Activated CD4-positive, alpha-beta T cell treated with anti-CD3 and anti-CD28 coated beads, Interleukin-2, amount 50 U/mL, for 16 hours (primary cell): ENCODE data around the gene RBM10.
"Not testable (repeated sequence)": the region's sequence is repeated elsewhere in the genome, so short reads cannot be mapped to it uniquely, and the experiment has no call there.

Source experiments
- DNase-seq: peaks from one replicate; pipeline ENCODE4 v3.0.0-alpha.2; 2020

The RBM10 gene

GRCh38 chrX:47144626-47145394 lies at the start of gene RBM10, which contains the start of gene NDUFB11:
TSS of gene RBM10 (plus strand) at chrX:47145221. CDS start at chrX:47147482, 2,261 bp downstream.
TSS of gene NDUFB11 (minus strand) at chrX:47144702. CDS start at chrX:47144679, 23 bp downstream.
- peak; percentile 94 for DNase-seq

DNA sequence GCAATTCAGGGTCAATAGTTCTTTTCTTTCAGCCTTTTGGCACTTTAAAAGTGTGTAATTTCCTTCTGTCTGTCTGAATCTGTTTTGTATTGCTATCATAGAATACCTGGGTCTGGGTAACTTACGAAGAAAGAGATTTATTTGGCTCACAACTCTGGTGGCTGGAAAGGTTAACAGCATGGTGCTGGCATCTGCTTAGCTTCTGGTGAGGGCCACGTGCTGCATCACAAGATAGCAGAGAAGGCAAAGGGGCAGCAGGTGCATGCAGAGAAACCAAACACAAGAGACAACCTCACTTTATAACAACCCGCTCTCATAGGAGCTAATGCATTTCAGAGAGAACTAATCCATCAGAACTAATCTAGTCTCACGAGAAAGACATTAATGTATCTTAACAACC lies 48.0 kb upstream of the RBM10 start:
- no peak for DNase-seq

- no peak for DNase-seq
These were observed 46.5 kb upstream of the RBM10 start for GRCh38 chrX:47098338-47099094.

DNA sequence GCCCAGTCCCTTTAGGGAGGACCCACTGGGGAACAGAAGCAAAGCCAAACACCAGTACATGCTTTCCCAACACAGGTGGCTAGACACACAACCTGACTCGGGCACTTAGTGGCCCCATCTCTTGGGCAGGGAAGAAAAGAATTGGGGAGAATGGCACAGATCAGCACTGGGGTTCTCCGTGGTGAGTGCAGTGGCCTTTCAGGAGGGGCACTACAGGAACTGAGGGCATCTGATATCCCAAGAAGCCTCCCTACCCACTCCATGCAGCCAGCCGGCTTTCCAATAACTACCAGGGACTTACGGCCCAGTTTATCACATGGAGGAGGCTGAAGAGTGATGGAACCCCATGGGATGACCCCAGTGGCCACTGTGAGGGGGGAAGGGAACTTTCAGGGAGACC lies 43.8 kb upstream of the RBM10 start:
- DNase-seq = no peak

DNA sequence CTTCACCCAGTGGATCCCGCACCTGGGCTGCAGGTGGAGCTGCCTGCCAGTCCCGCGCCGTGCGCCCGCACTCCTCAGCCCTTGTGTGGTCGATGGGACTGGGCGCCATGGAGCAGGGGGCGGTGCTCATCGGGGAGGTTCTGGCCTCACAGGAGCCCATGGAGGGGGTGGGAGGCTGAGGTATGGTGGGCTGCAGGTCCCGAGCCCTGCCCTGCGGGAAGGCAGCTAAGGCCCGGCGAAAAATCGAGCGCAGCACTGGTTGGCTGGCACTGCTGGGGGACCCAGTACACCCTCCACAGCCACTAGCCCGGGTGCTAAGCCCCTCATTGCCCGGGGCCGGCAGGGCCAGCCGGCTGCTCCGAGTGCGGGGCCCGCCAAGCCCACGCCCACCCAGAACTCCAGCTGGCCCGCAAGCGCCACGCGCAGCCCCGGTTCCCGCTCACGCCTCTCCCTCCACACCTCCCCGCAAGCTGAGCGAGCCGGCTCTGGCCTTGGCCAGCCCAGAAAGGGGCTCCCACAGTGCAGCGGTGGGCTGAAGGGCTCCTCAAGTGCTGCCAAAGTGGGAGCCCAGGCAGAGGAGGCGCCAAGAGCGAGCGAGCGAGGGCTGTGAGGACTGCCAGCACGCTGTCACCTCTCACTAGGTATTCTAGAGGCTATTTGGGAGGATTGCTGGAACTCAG lies 33.9 kb upstream of the RBM10 start:
- DNase-seq = not testable (repeated sequence)

DNA sequence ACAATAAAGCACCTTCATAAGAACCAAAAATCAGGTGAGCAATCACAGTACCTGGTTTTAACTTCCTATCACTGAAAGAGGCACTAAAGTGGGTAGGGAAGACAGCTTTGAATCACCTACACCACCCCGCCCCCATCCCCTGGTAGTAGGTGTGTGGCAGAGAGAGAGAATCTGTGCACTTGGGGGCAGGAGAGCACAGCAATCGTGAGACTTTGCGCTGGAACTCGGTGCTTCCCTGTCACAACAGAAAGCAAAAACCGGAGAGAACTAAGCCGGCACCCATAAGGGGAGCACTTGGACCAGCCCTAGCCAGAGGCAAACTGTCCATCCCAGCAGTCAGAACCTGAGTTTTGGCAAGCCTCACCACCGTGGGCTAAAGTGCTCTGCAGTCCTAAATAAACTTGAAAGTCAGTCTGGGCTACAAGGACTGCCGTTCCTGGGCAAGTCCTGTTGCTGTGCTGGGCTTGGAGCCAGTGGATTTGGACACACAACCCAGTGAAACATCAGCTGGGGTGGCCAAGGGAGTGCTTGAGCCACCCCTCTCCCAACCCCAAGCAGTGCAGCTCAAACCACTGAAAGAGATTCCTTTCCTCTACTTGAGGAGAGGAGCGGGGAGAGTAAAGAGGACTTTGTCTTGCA lies 32.6 kb upstream of the RBM10 start:
- no peak for DNase-seq

GRCh38 chrX:47116551-47117110 lies 28.4 kb upstream of the RBM10 start:
- not testable (repeated sequence) for DNase-seq

GRCh38 chrX:47124466-47124865 lies 20.6 kb upstream of the RBM10 start:
- not testable (repeated sequence) for DNase-seq

DNA sequence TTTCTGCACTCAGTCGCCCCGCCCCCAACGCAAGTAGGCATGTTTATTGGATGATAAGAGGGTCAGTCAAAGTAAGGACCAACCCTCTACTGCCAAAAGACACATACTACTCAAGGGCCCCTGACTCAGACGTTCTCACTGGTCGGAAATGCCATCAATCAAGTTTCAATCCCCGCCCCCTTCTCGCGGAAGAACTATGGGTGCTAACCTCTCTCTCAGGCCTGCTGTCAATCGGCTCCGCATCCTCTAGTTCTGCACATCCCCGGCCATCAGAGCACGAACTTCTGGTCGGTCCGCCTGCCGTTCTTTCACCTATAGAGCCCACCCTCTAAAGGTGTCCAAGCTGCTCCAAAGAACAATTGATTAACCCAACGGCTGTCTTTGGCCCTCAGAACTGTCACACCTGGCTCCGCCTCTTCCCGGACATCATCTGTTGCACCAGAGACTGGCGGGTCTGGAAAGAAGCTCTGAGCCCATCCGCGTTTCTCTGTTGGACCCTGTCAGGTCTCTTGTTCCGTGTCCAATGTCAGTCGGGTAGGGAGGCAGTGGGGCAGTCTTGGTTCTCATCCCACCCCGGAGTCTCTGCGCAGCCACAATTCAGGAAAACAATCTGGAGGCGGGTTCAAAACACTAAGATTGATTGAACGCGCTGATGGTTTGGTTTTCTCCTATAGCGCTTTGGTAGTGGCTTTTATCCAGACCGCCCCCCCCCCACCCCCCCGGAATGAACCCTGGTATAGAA lies 15.7 kb upstream of the RBM10 start:
- DNase-seq = peak; percentile 93

DNA sequence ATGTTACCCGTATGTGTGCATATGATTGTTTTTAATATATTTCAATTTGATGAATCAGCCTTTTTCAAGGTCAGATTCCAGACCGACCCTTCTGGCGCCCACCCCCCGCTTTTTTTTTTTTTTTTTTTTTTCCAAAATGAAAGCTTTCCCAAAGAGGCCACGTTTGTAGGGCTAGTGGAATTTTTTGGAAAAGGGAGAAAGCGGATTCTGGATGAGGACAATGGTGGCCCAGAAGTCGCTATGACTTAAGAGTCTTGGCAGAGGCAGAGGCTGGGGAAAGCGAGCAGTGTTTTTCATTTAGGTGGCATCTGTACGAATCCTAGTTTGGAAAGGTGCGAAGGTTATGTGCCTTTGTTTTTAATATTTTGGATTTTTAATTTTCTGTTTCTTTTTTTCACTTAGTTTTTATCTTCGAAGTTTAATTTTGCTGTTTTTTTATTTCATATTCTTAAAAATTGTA lies 15.1 kb upstream of the RBM10 start:
- DNase-seq = no peak

- no peak for DNase-seq
These were observed 11.5 kb upstream of the RBM10 start for GRCh38 chrX:47133493-47133892.

- not testable (repeated sequence) for DNase-seq
These were observed 9.4 kb upstream of the RBM10 start for GRCh38 chrX:47135650-47136049.

DNA sequence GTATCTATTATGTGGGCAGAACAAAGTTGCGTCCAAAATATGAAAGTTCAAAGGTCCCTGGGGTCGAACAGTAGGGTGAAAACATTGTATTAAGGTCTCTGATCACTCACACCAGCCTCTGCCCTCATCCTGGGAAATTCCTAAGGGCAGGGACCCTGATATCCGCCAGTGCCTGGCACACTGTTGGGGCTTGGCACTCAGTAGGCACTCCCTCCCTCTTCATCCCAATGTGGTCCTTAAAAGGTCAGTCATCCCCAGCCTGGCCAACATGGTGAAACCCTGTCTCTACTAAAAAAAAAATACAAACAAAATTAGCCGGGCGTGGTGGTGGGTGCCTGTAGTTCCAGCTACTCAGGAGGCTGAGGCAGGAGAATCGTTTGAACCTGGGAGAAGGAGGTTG lies 6.8 kb upstream of the RBM10 start:
- DNase-seq = no peak

- no peak for DNase-seq
These were observed 961 bp upstream of the RBM10 start for GRCh38 chrX:47143894-47144625.

DNA sequence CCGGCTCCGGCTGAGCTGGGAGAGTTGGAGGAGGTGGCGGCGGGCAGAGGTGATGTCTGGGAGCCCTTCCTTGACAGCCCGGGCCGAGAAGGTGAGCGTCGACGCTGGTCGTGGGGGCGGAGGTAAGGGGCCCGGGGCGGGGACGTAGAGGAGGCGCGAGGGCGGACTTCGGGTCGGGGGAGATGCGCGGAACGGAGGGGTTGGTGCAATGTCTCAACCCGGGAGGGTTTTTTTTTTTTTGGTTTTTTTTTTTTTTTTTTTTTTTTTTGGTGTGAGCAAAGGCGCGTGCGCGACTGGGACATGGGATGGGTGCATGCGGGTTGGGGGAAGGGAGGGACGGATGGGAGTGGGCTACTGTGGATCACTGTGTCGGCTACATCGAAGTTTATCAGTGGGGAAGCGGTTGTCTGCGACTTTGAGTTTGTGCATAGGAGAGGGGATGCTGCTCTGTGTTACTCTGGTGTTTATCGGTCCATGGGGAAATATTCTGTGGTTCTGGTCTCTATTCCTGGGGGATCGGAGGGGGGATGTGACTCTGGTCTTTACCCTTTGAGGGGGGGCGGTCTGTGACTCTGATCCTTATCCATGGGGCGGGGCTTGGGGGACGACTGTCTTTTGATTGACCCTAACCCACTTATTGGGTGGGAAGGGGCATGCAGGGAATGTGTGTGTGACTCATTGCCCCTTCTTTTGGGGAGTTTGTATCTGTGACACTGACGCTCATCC lies 537 bp downstream of the RBM10 start:
- DNase-seq = no peak

DNA sequence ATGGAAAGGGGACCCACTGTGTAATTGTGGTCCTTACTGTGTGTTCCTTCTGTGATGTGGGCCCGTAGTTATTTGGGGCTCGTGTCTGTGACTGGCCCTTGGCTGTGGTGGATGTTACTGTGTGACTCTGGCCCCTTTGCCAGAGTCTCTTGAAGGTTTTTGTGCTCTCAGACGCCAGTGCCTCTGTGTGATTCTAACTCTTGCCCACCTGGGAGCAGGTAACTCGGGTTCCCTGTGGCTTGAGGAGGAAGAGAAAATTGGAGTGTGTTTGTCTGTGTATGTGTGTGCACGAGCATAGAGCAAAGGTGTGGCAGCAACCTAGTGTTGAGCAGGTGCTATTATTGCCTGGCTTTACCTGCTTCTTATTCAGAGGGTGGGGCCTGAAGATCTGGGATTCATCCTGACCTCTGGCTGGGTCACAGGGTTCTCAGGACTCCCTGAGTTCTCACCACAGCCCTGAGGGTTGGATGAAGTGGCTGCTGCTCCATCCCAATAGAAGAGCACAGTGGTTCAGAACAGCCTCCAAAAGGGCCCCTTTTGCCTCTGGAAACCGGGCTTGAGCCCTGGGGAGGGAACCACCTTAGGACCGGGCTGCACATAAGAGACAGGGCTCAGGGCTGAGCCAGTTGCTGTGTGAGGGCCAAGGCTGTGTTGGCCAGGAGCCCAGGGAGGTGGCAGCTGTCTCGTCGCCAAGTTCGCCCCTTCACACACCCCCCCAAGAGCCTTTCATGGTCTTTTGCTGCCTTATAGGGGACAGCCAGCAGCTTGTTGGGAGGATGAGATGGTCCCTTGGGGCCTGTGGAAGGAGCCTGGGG lies 1.3 kb downstream of the RBM10 start:
- no peak for DNase-seq

GRCh38 chrX:47146936-47147859 lies 2.2 kb downstream of the RBM10 start:
- DNase-seq = no peak

DNA sequence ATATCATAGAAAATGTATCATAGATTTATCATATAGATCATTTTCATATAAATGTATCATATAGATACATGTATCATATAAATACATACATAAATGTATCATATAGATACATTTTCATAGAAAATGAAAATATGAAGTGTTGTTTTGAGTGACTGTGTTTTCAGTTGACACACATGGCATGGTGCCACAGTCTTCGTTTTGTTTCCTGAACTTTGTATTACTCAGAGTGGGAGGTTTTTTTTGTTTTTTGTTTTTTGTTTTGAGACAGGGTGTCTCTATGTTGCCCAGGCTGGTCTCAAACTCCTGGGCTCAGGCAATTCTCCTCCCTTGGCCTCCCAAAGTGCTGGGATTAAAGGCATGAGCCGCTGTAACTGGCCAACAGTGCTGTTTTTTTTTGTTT lies 3.9 kb downstream of the RBM10 start:
- DNase-seq = peak; percentile 35
